HepG2 (cell line): Measurements from ENCODE around the gene RFTN1. TPM values are rescaled to one million over a fixed set of nuclear protein-coding genes. Genes with fewer than 3 reads are reported as not detected.

Experiments used
- ATAC-seq: fragments of 200-7000 bp; cut with Tn5 transposase; 3 replicates; pipeline ENCODE4 v1.9.1; 2020; ENCODE audit warnings: mild to moderate bottlenecking, moderate library complexity
- BruUV-seq: library from RNA; stranded (reverse); fragments of 400-500 nt; replicated peaks from 2 replicates; lab custom pipeline; 2021; lab: Mats Ljungman, UMichigan
- CTCF ChIA-PET: fragments of 300-600 bp; formaldehyde crosslinking; extraction: SDS; loops from one replicate; lab custom pipeline; 2021; ENCODE audit warnings: low total read pairs, inconsistent platforms, low intra/inter-chr PET ratio; lab: Yijun Ruan, JAX
- POLR2A ChIA-PET: fragments of 350-600 bp; sonication (Branson Sonifier 250); formaldehyde crosslinking; loops from one replicate; lab custom pipeline; 2020; ENCODE audit warnings: antibody characterized with exemption, inconsistent platforms; lab: Yijun Ruan, JAX
- DNase-seq: peaks from one replicate; pipeline ENCODE4 v3.0.0-alpha.2; 2015; ENCODE audit warnings: low spot score
- FAIRE-seq: peaks from 3 replicates; lab custom pipeline; 2011; peaks lifted over from hg19 to GRCh38; lab: Jason Lieb, UNC
- H2AFZ ChIP-seq: one replicate; pipeline ENCODE4 v1.6.1; 2011; ENCODE audit warnings: low read length, inconsistent platforms
- H3K27ac ChIP-seq: fragments of 300-600 bp; 3 replicates; pipeline ENCODE4 v1.8.0; 2011; ENCODE audit warnings: mixed run types, mild to moderate bottlenecking, mixed read lengths, low read length, inconsistent platforms; ENCODE audit not compliant: insufficient read depth; ENCODE audit errors: extremely low read length
- H3K27me3 ChIP-seq, 2 experiments: fragments of 200-600 bp in 1 of 2; 2 replicates in 1 of 2; 3 replicates in 1 of 2; pipeline versions ENCODE4 v1.6.0 to v1.8.0; 2011; ENCODE audit warnings: low read length in 2 of 2, mild to moderate bottlenecking in 2 of 2, moderate library complexity in 2 of 2, inconsistent platforms in 1 of 2; ENCODE audit not compliant: insufficient read depth in 2 of 2, control insufficient read depth in 1 of 2
- H3K36me3 ChIP-seq, 2 experiments: fragments of 200-600 bp in 1 of 2; replicated peaks in 1 of 2; 2 replicates in 1 of 2; 3 replicates in 1 of 2; pipeline versions ENCODE4 v1.5.1 to v1.8.0; 2011; ENCODE audit warnings: low read length in 2 of 2, inconsistent platforms in 1 of 2; ENCODE audit not compliant: insufficient read depth in 2 of 2, control insufficient read depth in 1 of 2
- H3K4me1 ChIP-seq: 2 replicates; pipeline ENCODE4 v1.5.1; 2012; ENCODE audit warnings: low read length, inconsistent platforms; ENCODE audit not compliant: insufficient read depth
- H3K4me2 ChIP-seq: 2 replicates; pipeline ENCODE4 v1.6.0; 2011; ENCODE audit warnings: low read depth, low read length, inconsistent platforms
- H3K4me3 ChIP-seq, 3 experiments: fragments of 200-600 bp in 1 of 3; sonication (generic), shearing (Covaris generic) in 1 of 3; replicated peaks in 1 of 3; 2 replicates each; pipeline ENCODE4 v1.5.1; 2011 to 2016; ENCODE audit warnings: low read length in 3 of 3, inconsistent platforms in 2 of 3, low read depth in 2 of 3, mild to moderate bottlenecking in 2 of 3, control low read depth in 1 of 3, mixed read lengths in 1 of 3; ENCODE audit not compliant: insufficient read depth in 1 of 3
- H3K79me2 ChIP-seq: one replicate; pipeline ENCODE4 v1.6.1; 2011; ENCODE audit warnings: low read length, inconsistent platforms; ENCODE audit not compliant: insufficient read depth
- H3K9ac ChIP-seq: 2 replicates; pipeline ENCODE4 v1.6.0; 2011; ENCODE audit warnings: mild to moderate bottlenecking, low read depth, low read length, inconsistent platforms; ENCODE audit not compliant: insufficient read depth
- H3K9me3 ChIP-seq: 2 replicates; pipeline ENCODE4 v1.5.1; 2012; ENCODE audit warnings: mild to moderate bottlenecking, low read length
- H4K20me1 ChIP-seq: 2 replicates; pipeline ENCODE4 v1.6.0; 2011; ENCODE audit warnings: inconsistent platforms, mild to moderate bottlenecking, low read length, moderate library complexity; ENCODE audit not compliant: insufficient read depth
- ARID5B ChIP-seq: IDR thresholded peaks from 2 replicates; pipeline ENCODE4 v1.4.0; 2020; ENCODE audit warnings: mild to moderate bottlenecking, missing genetic modification reagents
- HMGXB3 ChIP-seq: sonication (generic); formaldehyde crosslinking; IDR thresholded peaks from 2 replicates; pipeline ENCODE4 v1.4.0; 2020; ENCODE audit warnings: missing genetic modification reagents, borderline replicate concordance
- SMAD9 ChIP-seq: sonication (generic); formaldehyde crosslinking; IDR thresholded peaks from 2 replicates; pipeline ENCODE4 v1.5.1; 2020; ENCODE audit warnings: mild to moderate bottlenecking, missing genetic modification reagents
- ZNF124 ChIP-seq: sonication (generic); formaldehyde crosslinking; IDR thresholded peaks from 2 replicates; pipeline ENCODE4 v1.4.0; 2020; ENCODE audit warnings: missing genetic modification reagents
- ZNF224 ChIP-seq: sonication (generic); formaldehyde crosslinking; IDR thresholded peaks from 2 replicates; pipeline ENCODE4 v1.5.0; 2020; ENCODE audit warnings: mild to moderate bottlenecking, missing genetic modification reagents
- WGBS: methylation state at CpG from one replicate; pipeline ENCODE4 v1.1.6; 2017; ENCODE audit warnings: low lambda C conversion rate; 5-methylcytosine and 5-hydroxymethylcytosine counted together
- in situ Hi-C: cut with HindIII; loops from 2 replicates; pipeline ENCODE4 v1.10.0; 2017; ENCODE audit warnings: low pct_unique_long_range_greater_than_20kb; ENCODE audit not compliant: extremely low pct_ligation_motif_present
- intact Hi-C: fragments of 100-400 bp; cut with micrococcal nuclease; formaldehyde crosslinking; loops from one replicate; pipeline ENCODE4 v1.10.0; 2022; ENCODE audit not compliant: unreplicated experiment
- polyA plus RNA-seq, 8 experiments: library from polyadenylated mRNA; depleted of rRNA in 3 of 8; stranded (reverse) in 7 of 8; unstranded in 1 of 8; fragments of >200 nt; fragmentation: Illumina TruSeq in 4 of 8; extraction: Trizol in 4 of 8; gene quantifications; 2 replicates each; pipeline versions ENCODE4 v1.2.1 to v1.2.3, GENCODE V29; 2011 to 2016; ENCODE audit warnings: low read depth in 4 of 8, missing spikeins in 1 of 8, mixed read lengths in 1 of 8; ENCODE audit not compliant: insufficient read depth in 1 of 8
- total RNA-seq, 5 experiments: library from RNA; depleted of rRNA; stranded (reverse); fragments of >200 nt; fragmentation: Illumina TruSeq; extraction: Trizol; gene quantifications; 2 replicates each; pipeline ENCODE4 v1.2.3, GENCODE V29; 2016; ENCODE audit warnings: low read depth in 1 of 5
- TF ChIP-seq, protein P1 (sequence below): sonication (generic); formaldehyde crosslinking; IDR thresholded peaks from 2 replicates; pipeline ENCODE4 v1.4.0; 2020; ENCODE audit warnings: missing genetic modification reagents, borderline replicate concordance

Gene RFTN1
- total and polyA plus RNA-seq, 2 of the 13 experiments (the other 11 are each of a cell fraction or from before 2014, with no cell fraction given), result not detected

DNA sequence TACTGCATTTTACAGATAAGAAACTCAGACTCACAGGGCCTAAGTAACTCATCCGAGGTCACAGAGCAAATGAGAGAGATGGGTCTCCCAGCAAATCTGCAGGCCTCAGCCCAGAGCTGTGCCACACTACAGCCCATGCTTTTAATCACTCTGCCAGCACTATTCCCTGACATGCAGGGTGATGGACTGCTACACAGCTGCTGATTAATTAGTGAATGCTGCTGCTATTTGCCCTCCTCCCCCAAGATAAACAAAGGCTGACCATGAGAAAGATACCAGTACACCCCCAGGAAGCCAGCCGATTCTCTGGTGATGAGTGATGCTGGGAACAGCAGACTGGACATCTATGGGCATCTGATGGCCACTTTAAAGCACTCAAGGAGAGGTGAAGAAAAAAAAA, 39.3 kb downstream of the RFTN1 start:
- no peaks in the 10 kb centered on the region for H3K36me3 ChIP-seq
- no peak overlapping the region for H2AFZ ChIP-seq
- H3K4me2 ChIP-seq, result no peak overlapping the region
- H3K27me3 ChIP-seq, result peaks cover 0 to 4% of the 10 kb centered on the region in 2 experiments; a peak in 1 of 5 replicates
- ATAC-seq, result no peak
- H3K9me3 ChIP-seq, result no peaks in the 10 kb centered on the region
- intact Hi-C loops (no loop called here), in situ Hi-C loops (no loop called here)
- no peak overlapping the region for H3K27ac ChIP-seq
- no peak overlapping the region for H3K9ac ChIP-seq
- ChIA-PET POLR2A (no interaction called here), CTCF (no interaction called here)
- no peak overlapping the region for H3K4me3 ChIP-seq
- H3K4me1 ChIP-seq, result no peaks in the 10 kb centered on the region
- no peaks in the 10 kb centered on the region for H4K20me1 ChIP-seq
- TF ChIP-seq ZNF124 (no peak), ARID5B (no peak), ZNF224 (CRISPR knock-in tag) (no peak), SMAD9 (CRISPR knock-in tag) (no peak), HMGXB3 (CRISPR knock-in tag) (no peak)
- TF ChIP-seq, protein P1, sequence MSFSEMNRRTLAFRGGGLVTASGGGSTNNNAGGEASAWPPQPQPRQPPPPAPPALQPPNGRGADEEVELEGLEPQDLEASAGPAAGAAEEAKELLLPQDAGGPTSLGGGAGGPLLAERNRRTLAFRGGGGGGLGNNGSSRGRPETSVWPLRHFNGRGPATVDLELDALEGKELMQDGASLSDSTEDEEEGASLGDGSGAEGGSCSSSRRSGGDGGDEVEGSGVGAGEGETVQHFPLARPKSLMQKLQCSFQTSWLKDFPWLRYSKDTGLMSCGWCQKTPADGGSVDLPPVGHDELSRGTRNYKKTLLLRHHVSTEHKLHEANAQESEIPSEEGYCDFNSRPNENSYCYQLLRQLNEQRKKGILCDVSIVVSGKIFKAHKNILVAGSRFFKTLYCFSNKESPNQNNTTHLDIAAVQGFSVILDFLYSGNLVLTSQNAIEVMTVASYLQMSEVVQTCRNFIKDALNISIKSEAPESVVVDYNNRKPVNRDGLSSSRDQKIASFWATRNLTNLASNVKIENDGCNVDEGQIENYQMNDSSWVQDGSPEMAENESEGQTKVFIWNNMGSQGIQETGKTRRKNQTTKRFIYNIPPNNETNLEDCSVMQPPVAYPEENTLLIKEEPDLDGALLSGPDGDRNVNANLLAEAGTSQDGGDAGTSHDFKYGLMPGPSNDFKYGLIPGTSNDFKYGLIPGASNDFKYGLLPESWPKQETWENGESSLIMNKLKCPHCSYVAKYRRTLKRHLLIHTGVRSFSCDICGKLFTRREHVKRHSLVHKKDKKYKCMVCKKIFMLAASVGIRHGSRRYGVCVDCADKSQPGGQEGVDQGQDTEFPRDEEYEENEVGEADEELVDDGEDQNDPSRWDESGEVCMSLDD (CRISPR knock-in tag), result no peak
- no peak for DNase-seq
- H3K79me2 ChIP-seq, result no peaks in the 10 kb centered on the region
- WGBS, result 3% methylated on average over 2 of the region's 2 CpGs
- no peak for FAIRE-seq
- no TSS peak for BruUV-seq
